HG03039 (cell line): ENCODE data around the gene CUX1.
"Not testable (repeated sequence)": the region's sequence is repeated elsewhere in the genome, so short reads cannot be mapped to it uniquely, and the experiment has no call there.

ENCODE experiments used
- ATAC-seq: cut with Tn5 transposase; IDR thresholded peaks from one replicate; pipeline ENCODE4 v1.9.1; 2021; ENCODE audit warnings: mild to moderate bottlenecking, moderate library complexity; ENCODE audit not compliant: unreplicated experiment

CUX1 gene

DNA sequence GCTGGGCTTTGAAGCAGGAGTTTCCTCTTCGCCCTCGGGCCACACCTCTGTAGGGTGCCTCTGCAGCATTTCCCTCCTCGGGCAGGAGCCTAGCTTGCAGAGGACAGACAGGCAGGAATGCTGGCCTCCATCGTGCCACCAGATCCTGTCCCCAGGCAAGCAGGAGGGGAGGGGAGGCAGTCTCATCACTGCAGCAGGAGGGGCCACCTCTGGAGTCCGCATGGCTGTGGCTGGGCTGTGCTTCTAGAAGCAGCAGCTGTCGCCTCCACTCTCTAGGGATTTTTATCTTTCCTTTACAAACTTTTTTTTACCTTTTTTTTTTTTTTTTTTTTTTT, 181.4 kb downstream of the CUX1 start:
- ATAC-seq, result no peak

DNA sequence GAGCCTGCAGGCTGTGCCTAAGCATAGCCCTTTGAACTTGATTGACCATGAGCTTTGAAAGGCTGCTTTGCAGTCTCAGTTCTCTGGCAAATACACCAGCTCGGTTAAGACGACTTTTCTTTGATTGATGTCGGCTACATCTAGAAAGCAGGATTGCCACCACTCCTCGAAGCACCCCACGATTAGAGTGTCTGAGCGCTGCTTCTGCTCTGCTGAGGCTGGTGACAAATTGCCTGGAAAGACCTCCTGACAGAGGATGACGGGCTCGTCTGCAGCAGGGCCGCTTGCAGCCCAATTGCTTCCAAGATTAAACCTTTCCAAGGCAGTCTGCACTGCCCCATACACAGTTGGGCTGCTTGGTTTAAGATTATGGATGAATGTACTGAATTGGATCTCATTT, 182.0 kb downstream of the CUX1 start:
- no peak for ATAC-seq

DNA sequence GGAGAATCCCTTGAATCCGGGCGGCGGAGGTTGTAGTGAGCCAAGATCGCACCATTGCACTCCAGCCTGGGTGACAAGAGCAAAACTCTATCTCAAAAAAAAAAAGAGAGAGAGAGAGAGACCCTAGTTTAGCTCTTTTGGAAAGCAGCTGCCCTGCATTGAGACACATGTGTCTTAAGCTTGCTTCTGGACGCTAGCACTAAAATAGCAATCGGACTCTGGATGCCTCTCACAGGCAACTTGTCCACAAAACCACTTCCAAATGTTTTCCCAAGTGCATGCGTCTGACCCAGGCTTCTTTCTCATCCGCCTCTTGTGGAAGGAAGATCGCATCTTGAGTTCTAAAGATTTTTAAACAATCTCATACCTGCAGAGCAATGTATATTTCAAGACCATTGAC, 182.7 kb downstream of the CUX1 start:
- ATAC-seq, result no peak

DNA sequence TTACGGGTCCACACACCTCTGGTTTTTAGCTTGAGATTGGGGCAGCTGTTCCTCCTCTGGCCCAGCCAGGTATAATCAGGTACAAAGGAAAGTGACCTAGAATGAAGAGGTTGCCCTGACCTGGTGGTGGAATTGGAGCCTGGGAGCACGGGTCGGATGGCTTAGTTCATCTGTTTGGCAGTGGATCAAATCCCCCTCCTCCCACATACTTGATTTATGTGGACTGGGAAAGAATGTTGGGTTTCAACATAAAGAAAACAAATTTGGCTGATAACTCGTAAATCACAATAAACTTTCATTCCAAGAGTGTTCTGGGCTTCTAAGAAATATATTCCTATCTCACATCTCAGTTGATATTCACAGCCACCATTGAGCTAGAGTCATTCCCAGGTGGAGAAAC, 186.8 kb downstream of the CUX1 start:
- no peak for ATAC-seq

DNA sequence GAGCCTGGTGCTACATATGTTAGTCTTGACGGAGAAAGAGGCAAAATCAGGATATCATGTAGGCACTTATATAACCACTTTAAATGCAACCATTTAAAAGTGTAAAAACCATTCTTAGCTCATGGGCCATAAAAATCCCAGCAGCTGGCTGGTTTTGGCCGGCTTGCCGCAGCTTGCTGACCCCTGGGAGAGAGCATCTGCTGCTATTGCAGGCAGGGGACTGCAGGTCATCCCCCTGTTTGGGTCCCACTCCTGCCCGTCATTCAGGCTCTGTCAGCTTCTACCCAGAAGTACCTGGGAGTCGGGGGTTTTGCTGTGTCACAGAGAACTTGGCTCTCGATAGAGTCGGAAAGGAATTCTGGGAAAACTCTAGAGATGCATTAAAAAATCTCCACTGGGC, 187.4 kb downstream of the CUX1 start:
- ATAC-seq, result no peak

DNA sequence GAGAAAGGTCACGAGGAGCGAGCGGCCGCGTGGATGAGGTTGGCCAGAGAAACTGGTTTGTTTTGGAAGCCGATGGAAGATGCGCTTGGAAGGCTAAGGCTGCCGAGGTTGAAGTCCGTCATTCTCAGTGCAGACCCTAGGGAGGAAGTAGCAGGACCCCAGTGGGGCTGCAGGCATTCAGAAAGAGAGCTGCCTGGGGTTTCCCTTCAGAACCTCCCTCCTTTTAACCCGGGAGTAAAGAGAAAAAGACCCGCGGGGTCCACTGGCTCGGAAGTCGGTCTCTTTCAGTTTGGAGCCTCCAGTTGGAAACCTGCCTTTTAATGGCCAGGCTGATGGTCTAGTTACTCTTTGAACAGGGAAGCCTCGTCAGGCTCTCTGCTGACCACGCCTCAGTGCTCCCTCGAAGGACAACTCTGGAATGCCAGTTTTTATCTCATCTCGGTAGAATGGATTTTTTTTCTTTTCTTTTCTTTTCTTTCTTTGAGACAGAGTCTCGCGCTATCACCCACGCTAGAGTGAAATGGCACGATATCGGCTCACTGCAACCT, 188.6 kb downstream of the CUX1 start:
- no peak for ATAC-seq

DNA sequence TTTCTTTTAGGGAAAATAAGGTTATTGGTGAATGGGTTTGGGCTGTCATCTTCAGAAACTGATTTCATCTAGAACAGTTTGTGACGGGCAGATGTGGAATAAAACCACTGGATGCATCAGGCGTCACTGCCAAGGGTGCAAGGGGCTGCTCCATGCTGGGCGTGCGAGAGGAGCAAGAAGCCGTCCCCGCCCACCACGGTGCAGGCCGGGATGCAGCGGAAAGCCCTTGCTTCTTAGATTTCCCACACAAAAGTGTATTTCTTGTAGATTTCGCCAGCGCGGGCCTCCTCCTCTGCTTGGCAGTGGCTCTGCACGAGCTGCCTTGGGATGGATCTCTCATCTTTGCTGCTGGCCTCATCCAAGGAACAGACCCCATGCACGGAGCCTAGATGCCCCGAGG, 189.3 kb downstream of the CUX1 start:
- no peak for ATAC-seq

DNA sequence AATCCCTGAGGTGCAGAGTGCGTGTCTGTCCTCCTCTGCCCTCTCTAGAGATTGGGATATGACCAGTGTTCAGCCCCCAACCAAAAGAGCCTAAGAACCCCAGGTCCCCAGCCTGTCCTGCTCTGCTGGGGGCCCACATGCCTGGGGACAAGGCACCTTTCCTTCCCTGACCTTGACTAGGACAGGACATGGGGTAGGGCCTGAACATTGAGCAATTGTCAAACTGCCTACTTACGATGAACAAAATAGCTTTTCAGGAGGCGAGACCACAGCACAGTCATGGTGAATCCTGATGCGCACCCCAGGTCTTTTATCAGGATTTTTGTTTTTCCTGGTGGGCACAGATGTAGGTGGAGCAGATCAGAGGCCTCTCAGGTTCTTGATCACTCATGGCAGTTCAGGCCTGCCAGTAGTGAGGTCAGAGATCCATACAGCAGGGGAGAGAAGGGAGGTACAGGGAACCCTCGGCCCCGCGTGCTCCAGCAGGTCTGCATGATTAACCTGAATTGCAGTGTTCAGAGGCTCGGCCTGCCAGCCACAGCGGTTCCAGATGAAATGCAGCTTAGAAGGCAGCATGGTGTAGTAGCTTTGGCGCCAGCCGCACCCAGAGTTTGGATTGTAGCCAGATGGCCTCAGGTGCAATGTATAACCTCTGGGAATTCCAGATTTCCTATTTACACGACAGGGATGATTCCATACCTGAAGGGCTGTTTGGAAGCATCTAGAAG, 191.3 kb downstream of the CUX1 start:
- ATAC-seq, result no peak

DNA sequence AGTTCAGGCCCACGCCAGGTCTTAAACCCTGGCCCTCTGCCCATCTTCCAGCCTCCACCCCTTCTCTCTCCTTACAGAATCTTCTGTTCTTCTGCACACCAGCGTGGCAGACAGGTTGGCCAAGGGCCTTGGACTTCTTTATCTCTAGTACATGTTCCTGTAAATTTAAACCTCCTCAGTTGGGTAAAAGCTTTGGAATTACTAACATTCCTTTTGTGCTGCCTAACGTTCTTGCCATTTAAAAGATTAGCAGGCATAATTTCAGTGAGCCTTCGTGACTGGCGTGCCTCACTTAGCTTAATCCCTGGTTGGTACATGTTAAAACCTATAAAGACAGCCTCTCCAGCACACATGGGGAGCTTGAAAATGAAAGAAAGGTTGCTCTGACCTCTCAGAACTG, 192.2 kb downstream of the CUX1 start:
- ATAC-seq, result no peak

DNA sequence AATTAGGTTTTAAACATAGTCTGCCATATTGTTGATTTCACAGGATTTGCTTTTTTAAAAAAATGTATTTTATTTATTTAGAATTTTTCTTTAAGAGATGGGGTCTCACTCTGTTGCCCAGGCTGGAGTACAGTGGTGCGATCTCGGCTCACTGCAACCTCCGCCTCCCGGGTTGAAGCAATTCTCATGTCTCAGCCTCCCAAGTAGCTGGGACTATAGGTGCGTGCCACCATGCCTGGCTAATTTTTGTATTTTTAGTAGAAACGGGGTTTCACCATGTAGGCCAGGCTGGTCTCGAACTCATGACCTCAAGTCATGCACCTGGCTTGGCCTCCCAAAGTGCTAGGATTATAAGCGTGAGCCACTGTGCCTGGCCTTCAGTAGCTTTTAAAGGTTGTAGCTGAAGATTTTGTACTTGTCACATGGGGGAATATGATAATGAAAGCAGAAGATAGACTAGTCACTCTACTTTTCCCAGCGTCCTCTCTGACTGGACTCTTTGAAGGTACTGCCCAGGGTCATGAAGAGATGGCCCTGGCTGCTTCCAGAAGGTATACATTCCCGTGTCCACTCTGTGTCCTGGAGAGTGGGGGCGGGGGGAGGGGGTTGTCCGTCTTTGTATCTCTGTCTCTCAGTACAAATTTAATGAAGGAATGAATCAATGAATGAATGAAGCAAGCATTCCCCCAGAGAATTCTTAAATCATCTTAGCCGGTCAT, 194.8 kb downstream of the CUX1 start:
- not testable (repeated sequence) for ATAC-seq

DNA sequence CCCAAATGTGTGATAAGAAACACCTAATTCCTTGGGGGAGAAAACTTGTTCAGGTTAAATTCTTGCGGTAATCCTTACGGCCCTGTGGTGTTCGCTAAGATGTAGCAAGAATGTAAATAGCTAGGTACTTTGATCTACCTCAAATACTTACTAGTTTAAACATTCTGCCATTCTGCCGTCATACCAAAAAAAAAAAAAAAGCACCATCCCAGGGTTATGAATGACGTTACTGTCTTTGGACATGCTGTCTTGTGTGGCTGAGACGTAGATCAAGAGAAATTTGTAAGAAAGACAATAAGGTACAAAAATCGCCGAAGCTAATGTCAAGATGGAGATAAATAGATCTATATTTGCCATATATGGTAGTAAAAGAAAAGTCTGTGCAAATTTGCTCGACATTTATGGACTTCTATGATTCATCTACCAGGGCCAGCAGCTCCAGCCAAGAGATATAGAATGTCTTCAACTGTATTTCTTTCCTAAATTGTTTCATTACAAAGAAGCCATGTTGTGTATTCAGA, 195.6 kb downstream of the CUX1 start:
- ATAC-seq, result no peak

DNA sequence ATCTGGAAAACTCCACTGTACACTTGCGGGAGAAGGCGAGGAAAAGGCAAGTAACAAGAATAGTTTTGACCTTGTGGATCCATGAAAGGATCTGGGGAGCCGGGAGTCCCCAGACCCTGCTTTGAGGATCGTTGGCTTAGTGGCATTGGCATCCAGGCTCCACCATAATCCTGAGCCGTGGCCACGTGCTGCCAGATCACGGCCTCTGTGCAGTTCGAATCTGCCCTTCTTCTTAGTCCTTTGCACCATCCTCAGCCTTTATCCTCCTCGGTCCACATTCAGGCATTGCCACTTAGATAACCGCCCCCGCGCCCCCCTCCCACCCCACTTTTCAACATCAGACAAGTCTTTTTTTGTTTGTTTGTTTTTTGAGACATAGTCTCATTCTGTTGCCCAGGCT, 201.4 kb downstream of the CUX1 start:
- ATAC-seq, result no peak

DNA sequence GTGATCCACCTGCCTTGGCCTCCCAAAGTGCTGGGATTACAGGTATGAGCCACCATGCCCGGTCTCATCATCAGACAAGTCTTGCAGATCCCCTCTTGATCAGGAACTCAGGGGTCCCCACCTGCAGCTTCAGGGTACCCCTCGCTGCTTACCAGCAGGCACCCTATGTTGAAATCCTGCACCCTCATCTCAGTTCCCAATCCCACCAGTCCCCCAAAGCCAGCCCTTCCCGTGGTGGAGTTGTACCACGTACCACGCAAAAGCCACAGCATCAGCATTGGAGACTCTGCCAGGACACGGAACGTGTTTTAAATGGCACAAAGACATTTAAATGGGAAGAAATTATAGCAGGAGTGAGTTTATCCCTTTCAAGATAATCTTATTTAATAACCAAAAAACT, 202.0 kb downstream of the CUX1 start:
- no peak for ATAC-seq

DNA sequence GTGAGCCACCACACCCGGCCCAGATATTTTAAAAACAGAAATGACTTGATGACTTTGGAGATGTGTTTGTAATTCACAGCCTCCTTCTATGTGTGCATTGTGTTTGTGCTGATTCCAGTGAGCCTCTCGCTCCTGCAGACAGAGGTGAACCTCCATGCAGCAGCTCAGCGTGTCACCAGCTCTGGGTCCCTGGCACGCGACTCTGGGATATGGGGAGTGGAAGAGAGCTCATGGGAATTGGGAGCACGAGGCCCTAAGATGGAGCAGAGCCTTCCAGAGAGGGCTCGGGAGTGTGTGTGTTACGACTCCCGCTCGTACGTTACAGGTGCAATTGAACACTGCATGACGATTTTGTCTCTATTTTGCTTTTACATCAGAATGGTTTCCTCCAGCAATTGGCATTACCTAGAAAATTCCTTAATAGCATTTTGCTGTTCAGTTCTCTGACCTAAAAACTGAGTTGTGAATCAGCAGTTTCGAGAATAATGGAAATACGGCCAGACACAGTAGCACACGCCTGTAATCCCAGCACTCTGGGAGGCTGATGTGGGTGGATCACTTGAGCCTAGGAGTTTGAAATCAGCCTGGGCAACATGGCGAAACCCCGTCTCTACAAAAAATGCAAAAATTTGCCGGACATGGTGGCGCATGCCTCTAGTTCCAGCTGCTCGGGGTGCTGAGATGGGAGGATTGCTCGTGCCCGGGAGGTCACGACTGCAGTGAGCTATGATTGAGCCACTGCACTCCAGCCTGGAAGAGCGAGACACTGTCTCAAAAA, 204.6 kb downstream of the CUX1 start:
- no peak for ATAC-seq

DNA sequence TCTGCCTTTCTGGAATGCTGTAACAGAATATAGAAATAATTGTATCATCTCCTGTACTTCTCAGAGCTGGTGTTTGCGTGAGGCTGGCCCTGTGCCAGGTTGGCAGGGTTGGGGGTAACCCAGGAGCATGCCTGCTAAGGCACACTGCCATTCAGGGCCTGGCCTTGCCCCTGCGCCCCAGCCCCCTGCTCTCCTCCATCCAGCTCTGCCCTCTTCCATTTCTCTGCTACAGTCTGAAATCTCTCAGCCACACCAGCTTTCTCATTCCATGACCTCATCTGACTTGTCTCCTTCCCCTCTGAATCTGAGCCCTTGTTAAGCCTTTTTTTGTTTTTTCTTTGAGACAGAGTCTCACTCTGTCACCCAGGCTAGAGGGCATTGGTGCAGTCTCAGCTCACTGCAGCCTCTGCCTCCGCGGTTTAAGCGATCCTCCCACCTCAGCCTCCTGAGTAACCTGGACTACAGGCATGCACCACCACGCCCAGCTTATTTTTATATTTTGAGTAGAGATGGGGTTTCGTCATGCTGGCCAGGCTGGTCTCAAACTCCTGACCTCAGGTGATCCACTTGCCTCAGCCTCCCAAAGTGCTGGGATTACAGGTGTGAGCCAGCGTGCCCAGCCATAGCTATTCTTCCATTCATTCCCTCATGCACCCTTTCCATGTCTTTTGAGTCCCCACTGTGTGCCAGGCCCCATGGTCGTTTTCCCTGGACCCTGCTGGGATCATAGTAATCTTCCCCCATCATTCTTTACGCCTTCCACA, 206.8 kb downstream of the CUX1 start:
- ATAC-seq, result no peak

DNA sequence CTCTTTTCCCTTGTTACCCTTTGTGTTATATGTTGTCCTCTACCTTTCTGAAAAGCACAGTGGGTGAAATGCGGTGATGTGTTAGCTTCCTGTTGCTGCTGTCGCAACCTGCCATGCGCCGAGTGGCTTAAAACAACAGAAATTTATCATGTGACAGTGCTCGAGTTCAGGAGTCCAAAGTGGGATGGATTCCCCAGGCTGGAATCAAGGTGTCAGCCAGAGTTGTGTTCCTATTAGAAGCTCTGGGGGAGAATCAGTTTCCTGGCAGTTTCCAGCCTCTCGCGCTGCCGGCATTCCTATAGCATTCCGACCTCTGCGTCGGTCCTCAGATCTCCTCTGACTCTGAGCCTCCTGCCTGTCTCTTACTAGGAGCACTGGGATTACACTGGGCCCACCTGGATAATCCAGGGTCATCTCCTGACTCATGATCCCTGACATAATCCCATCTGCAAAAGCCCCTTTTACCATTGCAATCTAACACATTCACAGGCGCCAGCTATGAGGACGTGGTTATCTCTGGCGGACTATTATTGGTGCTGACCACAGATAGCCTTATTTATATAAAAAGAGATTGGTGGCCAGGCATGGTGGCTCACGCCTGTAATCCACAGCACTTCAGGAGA, 207.5 kb downstream of the CUX1 start:
- no peak for ATAC-seq

DNA sequence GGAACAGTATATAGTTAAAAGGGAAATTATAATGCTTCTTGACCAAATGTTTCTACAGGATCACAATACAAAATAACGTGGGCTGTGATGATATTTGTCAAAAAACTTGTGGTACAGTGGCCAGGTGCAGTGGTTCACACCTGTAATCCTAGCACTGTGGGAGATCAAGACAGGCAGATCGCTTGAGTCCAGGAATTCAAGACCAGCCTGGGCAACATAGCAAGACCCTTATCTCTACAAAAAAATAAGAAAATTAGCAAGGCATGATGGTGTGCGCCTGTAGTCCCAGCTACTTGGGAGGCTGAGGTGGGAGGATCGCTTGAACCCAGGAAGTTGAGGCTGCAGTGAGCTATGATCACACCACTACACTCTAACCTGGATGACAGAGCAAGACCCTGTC, 208.4 kb downstream of the CUX1 start:
- ATAC-seq, result not testable (repeated sequence)

DNA sequence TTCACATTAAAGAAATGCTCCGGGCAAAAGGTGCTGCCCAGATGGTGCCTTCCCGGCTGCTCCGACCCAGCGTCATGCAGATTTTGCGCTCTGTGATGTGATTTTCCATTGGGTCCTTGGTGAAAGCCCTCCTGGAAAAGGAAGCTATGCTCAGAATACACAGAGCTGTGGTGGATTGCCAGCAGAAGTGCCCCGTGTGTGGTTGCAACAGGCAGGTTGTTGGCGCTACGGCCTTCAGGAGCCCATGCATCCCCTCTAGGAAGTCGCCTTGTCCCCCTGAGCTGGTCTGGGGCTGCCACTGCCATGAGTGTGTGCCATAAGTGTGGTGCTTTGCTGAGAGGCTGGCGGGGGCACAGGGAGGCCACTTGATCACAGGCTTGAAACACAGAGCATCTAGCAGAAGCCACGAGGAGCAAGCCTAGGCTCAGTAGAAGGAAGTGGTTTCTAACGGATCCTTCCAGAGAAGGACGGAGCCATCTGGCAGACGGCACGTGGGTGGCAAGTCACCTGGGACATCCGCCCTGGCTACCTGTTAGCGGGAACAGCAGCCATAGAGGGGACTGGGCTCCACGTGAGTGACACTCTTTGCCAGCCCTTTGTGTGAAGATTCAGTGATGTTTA, 210.9 kb downstream of the CUX1 start:
- ATAC-seq, result no peak

DNA sequence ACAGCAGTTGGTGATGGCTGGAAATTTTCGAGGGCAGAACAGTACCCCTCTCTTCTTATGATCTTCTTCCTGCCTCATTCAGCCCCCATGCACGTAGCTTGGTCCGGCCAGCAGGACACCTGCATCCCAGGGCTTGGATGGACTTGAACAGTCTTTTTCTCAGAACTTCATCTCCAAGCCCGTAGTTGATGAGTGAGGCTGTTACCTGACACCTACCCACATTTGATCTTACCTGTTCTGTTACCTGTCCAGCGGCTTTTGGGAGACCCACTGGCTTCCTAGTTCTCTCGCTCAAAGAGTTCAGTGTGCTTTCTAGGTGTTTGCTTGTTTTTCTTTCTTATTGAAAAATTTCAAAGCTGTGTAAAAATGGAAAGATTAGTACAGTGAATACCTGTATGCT, 212.2 kb downstream of the CUX1 start:
- no peak for ATAC-seq

DNA sequence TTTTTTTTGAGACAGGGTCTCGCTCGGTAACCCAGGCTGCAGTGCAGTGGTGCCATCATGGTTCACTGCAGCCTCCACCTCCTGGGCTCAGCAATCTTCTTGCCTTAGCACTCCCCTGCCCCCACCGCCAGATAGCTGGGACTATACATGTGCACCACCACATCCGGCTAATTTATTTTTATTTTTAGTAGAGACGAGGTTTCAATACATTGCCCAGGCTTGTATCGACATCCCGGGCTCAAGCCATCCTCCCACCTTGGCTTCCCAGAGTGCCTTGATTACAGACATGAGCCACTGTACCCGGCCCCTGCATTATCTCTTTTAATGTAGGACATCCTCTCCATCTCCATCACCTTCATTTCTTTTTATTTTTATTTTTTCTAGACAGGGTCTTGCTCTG, 213.3 kb downstream of the CUX1 start:
- no peak for ATAC-seq
